Measurements from ENCODE around the gene ATP5ME.
"Not testable (repeated sequence)": the region's sequence is repeated elsewhere in the genome, so short reads cannot be mapped to it uniquely, and the experiment has no call there.

ATP5ME gene

GRCh38 chr4:635066-635835, 38.8 kb downstream of the ATP5ME start:
- not testable (repeated sequence) for DNase-seq (ENCODE audit: low read depth)

GRCh38 chr4:634599-634985, 39.5 kb downstream of the ATP5ME start:
- DNase-seq (ENCODE audit: low read depth), result no peak

GRCh38 chr4:633976-634598, 40.0 kb downstream of the ATP5ME start:
- no peak for DNase-seq (ENCODE audit: low read depth)

- no peak for DNase-seq (ENCODE audit: low read depth)
Measured at GRCh38 chr4:633406-633805, 40.7 kb downstream of the ATP5ME start.

- DNase-seq (ENCODE audit: low read depth), result no peak
Measured at GRCh38 chr4:632926-633325, 41.1 kb downstream of the ATP5ME start.

GRCh38 chr4:632196-632790, 41.8 kb downstream of the ATP5ME start:
- DNase-seq (ENCODE audit: low read depth), result no peak

- no peak for DNase-seq (ENCODE audit: low read depth)
Measured at GRCh38 chr4:630656-631055, 43.4 kb downstream of the ATP5ME start.

GRCh38 chr4:629915-630641, 44.0 kb downstream of the ATP5ME start:
- no peak for DNase-seq (ENCODE audit: low read depth)

- no peak for DNase-seq (ENCODE audit: low read depth)
Measured at GRCh38 chr4:629636-629914, 44.5 kb downstream of the ATP5ME start.

- no peak for DNase-seq (ENCODE audit: low read depth)
Measured at GRCh38 chr4:628821-629635, 45.0 kb downstream of the ATP5ME start.

- DNase-seq (ENCODE audit: low read depth), result no peak
Measured at GRCh38 chr4:628311-628741, 45.8 kb downstream of the ATP5ME start.

GRCh38 chr4:627347-628125, 46.5 kb downstream of the ATP5ME start:
- no peak for DNase-seq (ENCODE audit: low read depth)

GRCh38 chr4:626201-627091, 47.6 kb downstream of the ATP5ME start:
- no peak for DNase-seq (ENCODE audit: low read depth)

GRCh38 chr4:625631-626161, 48.4 kb downstream of the ATP5ME start:
- DNase-seq (ENCODE audit: low read depth), result no peak

GRCh38 chr4:624705-625590, 49.1 kb downstream of the ATP5ME start, which contains the start of gene PDE6B:
PDE6B (plus strand) TSS chr4:625573; CDS start chr4:625627, 54 bp downstream.
- no peak for DNase-seq (ENCODE audit: low read depth)

GRCh38 chr4:623914-624566, 50.0 kb downstream of the ATP5ME start:
- no peak for DNase-seq (ENCODE audit: low read depth)

GRCh38 chr4:622996-623913, 50.8 kb downstream of the ATP5ME start:
- no peak for DNase-seq (ENCODE audit: low read depth)
